Measurements from ENCODE around the gene PHLDB1. TPM values are rescaled to one million over a fixed set of nuclear protein-coding genes. Genes with fewer than 3 reads are reported as not detected.
A peak's percentile ranks its signal among the peaks of the same experiment; 100 is the strongest.

PHLDB1 gene
- total RNA-seq, 1 donor from 2014 or later: 71.8 TPM

- TF ChIP-seq CTCF (IDR thresholded peaks at IDR 0.05): no peak
- H3K27ac ChIP-seq: peak overlapping the region; percentile 76
- H3K9me3 ChIP-seq: no peaks in the 10 kb centered on the region
- intact Hi-C loops (cut with DNase I): no loop called here
- H3K4me3 ChIP-seq: peak overlapping the region; percentile 55
- H3K36me3 ChIP-seq: no peaks in the 10 kb centered on the region
- H3K27me3 ChIP-seq (ENCODE audit: low read depth): no peaks in the 10 kb centered on the region
- ATAC-seq (no peak), DNase-seq (no peak)
- peaks cover 29% of the 10 kb centered on the region for H3K4me1 ChIP-seq
Measured at GRCh38 chr11:118688851-118689502, 81.6 kb downstream of the PHLDB1 start.

GRCh38 chr11:118689503-118689851 lies 82.1 kb downstream of the PHLDB1 start:
- Histone ChIP-seq H3K4me1 (peaks cover 29% of the 10 kb centered on the region), H3K36me3 (no peaks in the 10 kb centered on the region), H3K27ac (peak overlapping the region; percentile 76), H3K27me3 (ENCODE audit: low read depth) (no peaks in the 10 kb centered on the region), H3K4me3 (peak overlapping the region; percentile 55), H3K9me3 (no peaks in the 10 kb centered on the region)
- DNase-seq (no peak), ATAC-seq (peak; percentile 31 to 34)
- TF ChIP-seq CTCF (IDR thresholded peaks at IDR 0.05): no peak
- intact Hi-C loops (cut with DNase I): no loop called here

GRCh38 chr11:118689852-118690552 lies 82.6 kb downstream of the PHLDB1 start:
- Histone ChIP-seq H3K27me3 (ENCODE audit: low read depth) (no peaks in the 10 kb centered on the region), H3K9me3 (no peaks in the 10 kb centered on the region), H3K4me3 (peak overlapping the region; percentile 55), H3K27ac (peak overlapping the region; percentile 76), H3K4me1 (peaks cover 29% of the 10 kb centered on the region), H3K36me3 (no peaks in the 10 kb centered on the region)
- DNase-seq: peak; percentile 98
- intact Hi-C loops (cut with DNase I): no loop called here
- peak; percentile 98 for ATAC-seq
- peak; percentile 86 for TF ChIP-seq CTCF (IDR thresholded peaks at IDR 0.05)

- no peak for TF ChIP-seq CTCF (IDR thresholded peaks at IDR 0.05)
- DNase-seq (no peak), ATAC-seq (no peak)
- peaks cover 29% of the 10 kb centered on the region for H3K4me1 ChIP-seq
- H3K36me3 ChIP-seq: no peaks in the 10 kb centered on the region
- H3K9me3 ChIP-seq: no peaks in the 10 kb centered on the region
- H3K27ac ChIP-seq: peak overlapping the region; percentile 76
- no peaks in the 10 kb centered on the region for H3K27me3 ChIP-seq (ENCODE audit: low read depth)
- H3K4me3 ChIP-seq: peak overlapping the region; percentile 55
- intact Hi-C loops (cut with DNase I): no loop called here
Measured at GRCh38 chr11:118690553-118691304, 83.3 kb downstream of the PHLDB1 start.

- Histone ChIP-seq H3K27ac (no peak overlapping the region), H3K9me3 (no peaks in the 10 kb centered on the region), H3K27me3 (ENCODE audit: low read depth) (no peaks in the 10 kb centered on the region), H3K4me1 (peaks cover 29% of the 10 kb centered on the region), H3K4me3 (no peak overlapping the region), H3K36me3 (no peaks in the 10 kb centered on the region)
- no peak for DNase-seq
- intact Hi-C loops (cut with DNase I): no loop called here
- no peak for TF ChIP-seq CTCF (IDR thresholded peaks at IDR 0.05)
- ATAC-seq: no peak
Measured at GRCh38 chr11:118691926-118692830, 84.8 kb downstream of the PHLDB1 start.

Data from lower lobe of right lung (tissue), 2 donors.